Keratinocyte (primary cell): ENCODE data around the gene SEC62. TPM values are rescaled to one million over a fixed set of nuclear protein-coding genes. Genes with fewer than 3 reads are reported as not detected.

Source experiments
- DNase-seq: peaks from one replicate; pipeline ENCODE4 v3.0.0-alpha.2; 2011; ENCODE audit warnings: low read depth, missing footprints, low spot score
- FAIRE-seq: peaks from 2 replicates; lab custom pipeline; 2011; peaks lifted over from hg19 to GRCh38; lab: Jason Lieb, UNC
- H2AFZ ChIP-seq: 2 replicates; pipeline ENCODE4 v1.6.0; 2012; ENCODE audit warnings: low read length, control low read depth, inconsistent platforms; ENCODE audit not compliant: control insufficient read depth
- H3K27ac ChIP-seq: 2 replicates; pipeline ENCODE4 v1.5.1; 2011; ENCODE audit warnings: low read length; ENCODE audit not compliant: control insufficient read depth, insufficient read depth
- H3K27me3 ChIP-seq: 3 replicates; pipeline ENCODE4 v1.6.0; 2011; ENCODE audit warnings: low read length; ENCODE audit not compliant: control insufficient read depth, insufficient read depth; ENCODE audit errors: extremely low read depth
- H3K36me3 ChIP-seq, 2 experiments: 2 replicates in 1 of 2; 3 replicates in 1 of 2; pipeline ENCODE4 v1.5.1; 2011; ENCODE audit warnings: low read length in 2 of 2, mild to moderate bottlenecking in 1 of 2; ENCODE audit not compliant: control insufficient read depth in 2 of 2, insufficient read depth in 2 of 2; ENCODE audit errors: extremely low read depth in 1 of 2
- H3K4me1 ChIP-seq: 3 replicates; pipeline ENCODE4 v1.5.1; 2011; ENCODE audit warnings: low read length; ENCODE audit not compliant: control insufficient read depth, insufficient read depth; ENCODE audit errors: extremely low read depth
- H3K4me2 ChIP-seq: 3 replicates; pipeline ENCODE4 v1.6.0; 2011; ENCODE audit warnings: low read depth, low read length; ENCODE audit not compliant: control insufficient read depth, insufficient read depth; ENCODE audit errors: extremely low read depth
- H3K4me3 ChIP-seq, 3 experiments: fragments of 200-600 bp in 1 of 3; sonication (generic) in 1 of 3; 2 replicates in 2 of 3; 3 replicates in 1 of 3; pipeline ENCODE4 v1.5.1; 2011 to 2016; ENCODE audit warnings: low read length in 3 of 3, mild to moderate bottlenecking in 3 of 3, control low read depth in 2 of 3, inconsistent platforms in 1 of 3, low read depth in 1 of 3, mixed read lengths in 1 of 3, mixed run types in 1 of 3, moderate library complexity in 1 of 3; ENCODE audit not compliant: control insufficient read depth in 2 of 3, insufficient read depth in 2 of 3; ENCODE audit errors: extremely low read depth in 1 of 3
- H3K79me2 ChIP-seq: 2 replicates; pipeline ENCODE4 v1.6.0; 2012; ENCODE audit warnings: low read length; ENCODE audit not compliant: control insufficient read depth, insufficient read depth
- H3K9ac ChIP-seq: 3 replicates; pipeline ENCODE4 v1.6.0; 2011; ENCODE audit warnings: low read length; ENCODE audit not compliant: control insufficient read depth, insufficient read depth; ENCODE audit errors: extremely low read depth
- H3K9me1 ChIP-seq: 3 replicates; pipeline ENCODE4 v1.6.0; 2011; ENCODE audit warnings: low read length; ENCODE audit not compliant: control insufficient read depth, insufficient read depth; ENCODE audit errors: extremely low read depth
- H3K9me3 ChIP-seq: 2 replicates; pipeline ENCODE4 v1.5.1; 2012; ENCODE audit warnings: low read depth, low read length; ENCODE audit not compliant: control insufficient read depth
- H4K20me1 ChIP-seq: 3 replicates; pipeline ENCODE4 v1.6.0; 2011; ENCODE audit warnings: low read length; ENCODE audit not compliant: control insufficient read depth, insufficient read depth; ENCODE audit errors: extremely low read depth
- EZH2 ChIP-seq: IDR thresholded peaks from one replicate; pipeline ENCODE4 v1.6.1; 2012; ENCODE audit warnings: inconsistent platforms, mild to moderate bottlenecking, low read length, moderate library complexity
- dilution Hi-C: fragments of 300-500 bp; cut with MboI; formaldehyde crosslinking; loops from one replicate; pipeline ENCODE4 v1.7.0; 2020; ENCODE audit warnings: low sequenced_read_pairs; ENCODE audit not compliant: extremely low pct_ligation_motif_present
- polyA plus RNA-seq, 5 experiments: library from polyadenylated mRNA; depleted of rRNA in 3 of 5; stranded (reverse) in 3 of 5; stranded (forward) in 1 of 5; unstranded in 1 of 5; fragments of >200 nt; gene quantifications; 1 replicate in 1 of 5; 2 replicates in 3 of 5; 3 replicates in 1 of 5; pipeline versions ENCODE4 v1.2.1 to v1.2.3, GENCODE V29; 2011 to 2012; ENCODE audit warnings: missing spikeins in 2 of 5, low read depth in 1 of 5, low replicate concordance in 1 of 5
- TF ChIP-seq, protein P1 (sequence below), 3 experiments: IDR thresholded peaks in 1 of 3; conservative IDR thresholded peaks in 1 of 3; optimal IDR thresholded peaks in 1 of 3; 2 replicates in 2 of 3; 3 replicates in 1 of 3; pipeline versions ENCODE3 to v1.5.1; 2011; ENCODE audit warnings: low read length in 3 of 3, mild to moderate bottlenecking in 3 of 3, moderate library complexity in 2 of 3, control low read depth in 1 of 3, inconsistent platforms in 1 of 3; ENCODE audit not compliant: insufficient read depth in 2 of 3; ENCODE audit errors: extremely low read depth in 1 of 3

Gene SEC62
- polyA plus RNA-seq, 1 donor (not counting 4 experiments of a cell fraction or from before 2014, with no cell fraction given), result 63.3 TPM

DNA sequence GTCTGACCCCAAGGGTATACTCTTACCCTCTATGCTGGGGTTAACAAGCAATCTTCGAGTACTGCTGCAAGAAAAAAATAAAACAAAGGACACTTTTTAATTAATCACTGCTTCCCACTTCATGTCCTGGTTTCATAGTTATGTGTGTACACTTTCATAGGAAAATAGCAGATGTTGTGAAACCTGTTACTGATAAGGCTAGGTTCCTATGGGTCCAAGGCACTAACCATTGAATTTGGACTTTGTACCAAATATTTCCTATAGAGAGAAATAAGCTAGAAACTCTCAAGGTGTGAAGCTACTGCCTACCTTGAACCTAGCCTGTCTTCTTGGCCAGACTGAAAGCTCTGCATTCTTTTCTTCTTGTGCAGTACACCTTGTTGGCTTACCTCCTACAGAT, 56.6 kb downstream of the SEC62 start:
- H3K4me1 ChIP-seq, result no peaks in the 10 kb centered on the region
- no peaks in the 10 kb centered on the region for H3K27me3 ChIP-seq
- FAIRE-seq (no peak), DNase-seq (no peak)
- TF ChIP-seq, protein P1, sequence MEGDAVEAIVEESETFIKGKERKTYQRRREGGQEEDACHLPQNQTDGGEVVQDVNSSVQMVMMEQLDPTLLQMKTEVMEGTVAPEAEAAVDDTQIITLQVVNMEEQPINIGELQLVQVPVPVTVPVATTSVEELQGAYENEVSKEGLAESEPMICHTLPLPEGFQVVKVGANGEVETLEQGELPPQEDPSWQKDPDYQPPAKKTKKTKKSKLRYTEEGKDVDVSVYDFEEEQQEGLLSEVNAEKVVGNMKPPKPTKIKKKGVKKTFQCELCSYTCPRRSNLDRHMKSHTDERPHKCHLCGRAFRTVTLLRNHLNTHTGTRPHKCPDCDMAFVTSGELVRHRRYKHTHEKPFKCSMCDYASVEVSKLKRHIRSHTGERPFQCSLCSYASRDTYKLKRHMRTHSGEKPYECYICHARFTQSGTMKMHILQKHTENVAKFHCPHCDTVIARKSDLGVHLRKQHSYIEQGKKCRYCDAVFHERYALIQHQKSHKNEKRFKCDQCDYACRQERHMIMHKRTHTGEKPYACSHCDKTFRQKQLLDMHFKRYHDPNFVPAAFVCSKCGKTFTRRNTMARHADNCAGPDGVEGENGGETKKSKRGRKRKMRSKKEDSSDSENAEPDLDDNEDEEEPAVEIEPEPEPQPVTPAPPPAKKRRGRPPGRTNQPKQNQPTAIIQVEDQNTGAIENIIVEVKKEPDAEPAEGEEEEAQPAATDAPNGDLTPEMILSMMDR (optimal IDR thresholded peaks at IDR 0.05 in 1 of 3, IDR thresholded peaks at IDR 0.05 in 1 of 3, conservative IDR thresholded peaks at IDR 0.05 in 1 of 3; ENCODE audit: extremely low read depth in 1 of 3, insufficient read depth in 2 of 3, low read length in 3 of 3), result no peak
- no peak for TF ChIP-seq EZH2
- no peak overlapping the region for H3K4me3 ChIP-seq
- dilution Hi-C loops, result no loop called here
- no peaks in the 10 kb centered on the region for H3K79me2 ChIP-seq
- no peak overlapping the region for H3K27ac ChIP-seq
- no peaks in the 10 kb centered on the region for H3K36me3 ChIP-seq
- H3K9ac ChIP-seq, result no peak overlapping the region
- no peaks in the 10 kb centered on the region for H4K20me1 ChIP-seq
- no peak overlapping the region for H3K4me2 ChIP-seq
- no peaks in the 10 kb centered on the region for H3K9me3 ChIP-seq
- H3K9me1 ChIP-seq, result no peaks in the 10 kb centered on the region
- H2AFZ ChIP-seq, result no peak overlapping the region

DNA sequence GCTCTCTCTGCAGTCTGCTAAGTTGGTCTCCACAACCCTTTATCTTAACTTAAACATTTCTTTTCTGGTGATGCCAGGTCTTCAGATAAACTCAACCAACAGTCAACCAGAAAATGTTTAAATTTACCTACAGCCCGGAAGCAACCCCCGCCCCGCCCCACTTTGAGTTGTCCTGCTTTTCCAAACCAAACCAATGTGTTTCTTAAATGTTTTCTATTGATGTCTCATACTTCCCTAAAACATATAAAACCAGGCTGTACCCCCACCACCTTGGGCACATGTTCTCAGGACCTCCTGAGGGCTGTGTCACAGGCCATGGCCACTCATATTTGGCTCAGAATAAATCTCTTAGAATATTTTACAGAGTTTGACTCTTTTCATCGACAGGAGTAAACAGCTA, 58.0 kb downstream of the SEC62 start:
- no peaks in the 10 kb centered on the region for H3K27me3 ChIP-seq
- no peak overlapping the region for H2AFZ ChIP-seq
- DNase-seq, result no peak
- H3K4me3 ChIP-seq, result no peak overlapping the region
- H4K20me1 ChIP-seq, result no peaks in the 10 kb centered on the region
- TF ChIP-seq, protein P1 (optimal IDR thresholded peaks at IDR 0.05 in 1 of 3, IDR thresholded peaks at IDR 0.05 in 1 of 3, conservative IDR thresholded peaks at IDR 0.05 in 1 of 3; ENCODE audit: extremely low read depth in 1 of 3, insufficient read depth in 2 of 3, low read length in 3 of 3), result no peak
- TF ChIP-seq EZH2, result no peak
- no peak overlapping the region for H3K27ac ChIP-seq
- H3K4me2 ChIP-seq, result no peak overlapping the region
- H3K9me3 ChIP-seq, result no peaks in the 10 kb centered on the region
- H3K4me1 ChIP-seq, result no peaks in the 10 kb centered on the region
- no peak overlapping the region for H3K9ac ChIP-seq
- H3K36me3 ChIP-seq, result no peaks in the 10 kb centered on the region
- dilution Hi-C loops, result no loop called here
- H3K9me1 ChIP-seq, result no peaks in the 10 kb centered on the region
- no peak for FAIRE-seq
- H3K79me2 ChIP-seq, result no peaks in the 10 kb centered on the region
